KG1 (cell line): ENCODE measurements around the gene NME7.

Source experiments
- DNase-seq: peaks from one replicate; lab custom pipeline; 2025; lab: John Stamatoyannopoulos, UW

The NME7 gene

DNA sequence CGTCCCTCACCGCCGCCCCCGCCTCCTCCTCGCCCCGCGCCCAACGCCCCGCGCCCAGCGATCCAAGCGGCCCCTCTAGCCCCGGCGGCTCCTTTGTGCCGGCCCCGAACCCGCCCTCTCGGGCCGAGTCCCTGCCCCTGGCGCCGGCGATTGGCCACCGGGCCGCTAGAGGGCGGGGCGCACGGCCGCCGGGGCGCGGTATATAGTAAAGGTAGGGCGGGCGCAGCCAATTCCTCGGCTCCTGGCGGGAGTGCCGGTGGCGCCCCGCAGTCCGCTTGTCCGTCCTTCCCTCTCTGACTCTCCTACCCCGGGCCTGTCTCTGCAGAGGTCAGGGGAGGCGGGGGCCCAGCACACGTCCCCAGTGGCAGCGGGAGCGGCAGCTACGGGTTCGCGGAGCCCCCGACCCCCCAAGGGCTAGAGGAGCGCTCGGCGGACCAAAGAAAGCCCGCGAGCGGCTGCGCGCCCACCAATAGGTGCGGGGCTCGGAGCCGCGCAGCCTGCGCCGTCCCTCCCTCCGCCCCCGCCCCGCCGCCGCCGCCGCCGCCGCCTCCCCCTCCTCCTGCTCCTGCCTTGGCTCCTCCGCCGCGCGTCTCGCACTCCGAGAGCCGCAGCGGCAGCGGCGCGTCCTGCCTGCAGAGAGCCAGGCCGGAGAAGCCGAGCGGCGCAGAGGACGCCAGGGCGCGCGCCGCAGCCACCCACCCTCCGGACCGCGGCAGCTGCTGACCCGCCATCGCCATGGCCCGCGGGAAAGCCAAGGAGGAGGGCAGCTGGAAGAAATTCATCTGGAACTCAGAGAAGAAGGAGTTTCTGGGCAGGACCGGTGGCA lies 261.3 kb downstream of the NME7 start, which contains the start of gene ATP1B1:
Gene ATP1B1, plus strand, starts transcription at position 596 of the 826 bp plus-strand sequence. Its CDS starts 140 bp downstream, at position 736.
- DNase-seq, result peak; percentile 43

DNA sequence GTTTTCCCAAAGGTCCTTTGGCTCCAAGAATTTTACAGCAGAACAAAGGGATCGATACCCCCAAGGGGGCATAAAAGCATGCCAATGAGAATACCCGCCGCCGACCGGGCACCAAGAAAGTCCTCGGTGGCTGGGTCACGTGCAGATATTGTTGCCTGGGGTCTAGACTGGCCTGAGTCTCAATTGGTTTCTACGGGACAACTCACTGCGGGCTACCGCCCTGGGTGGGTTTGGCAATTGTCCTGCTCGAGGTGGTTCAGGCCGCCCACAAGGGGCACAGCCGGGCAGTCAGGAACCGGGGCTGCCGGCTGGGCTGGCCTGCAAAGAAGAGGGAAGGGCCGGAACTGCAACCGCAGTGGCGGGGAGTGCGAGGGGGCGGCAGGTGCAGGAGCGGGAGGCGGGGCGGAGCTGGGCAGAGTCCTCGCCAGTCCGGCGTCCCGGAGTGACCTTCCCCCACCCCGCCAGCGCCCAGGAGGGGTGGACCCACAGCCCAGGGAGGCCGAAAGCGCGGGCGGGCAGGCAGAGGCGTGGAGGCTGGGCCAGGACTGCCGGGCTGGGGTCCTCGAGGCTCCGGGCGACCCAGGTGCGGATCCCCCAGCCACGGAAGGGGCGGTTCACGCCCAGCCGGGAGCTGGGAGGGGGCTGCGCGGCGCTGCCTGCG lies 262.0 kb downstream of the NME7 start:
- no peak for DNase-seq

DNA sequence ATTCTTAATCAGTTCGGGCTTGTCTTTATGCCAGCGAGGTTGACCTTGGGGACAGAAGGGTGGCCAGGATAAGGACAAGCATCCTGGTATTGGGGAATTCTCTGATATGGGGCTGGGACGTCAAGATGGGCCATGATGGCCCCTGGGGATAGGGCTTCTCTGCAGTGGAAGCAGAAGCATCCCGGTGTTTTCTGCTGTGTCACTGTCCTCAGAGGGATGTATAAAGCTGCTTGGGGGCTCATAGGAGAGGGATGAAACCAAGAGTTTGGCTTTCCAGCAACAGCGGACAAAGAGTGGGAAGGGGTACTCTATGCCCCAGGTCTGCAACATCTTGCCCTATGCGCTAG lies 262.5 kb downstream of the NME7 start:
- no peak for DNase-seq

DNA sequence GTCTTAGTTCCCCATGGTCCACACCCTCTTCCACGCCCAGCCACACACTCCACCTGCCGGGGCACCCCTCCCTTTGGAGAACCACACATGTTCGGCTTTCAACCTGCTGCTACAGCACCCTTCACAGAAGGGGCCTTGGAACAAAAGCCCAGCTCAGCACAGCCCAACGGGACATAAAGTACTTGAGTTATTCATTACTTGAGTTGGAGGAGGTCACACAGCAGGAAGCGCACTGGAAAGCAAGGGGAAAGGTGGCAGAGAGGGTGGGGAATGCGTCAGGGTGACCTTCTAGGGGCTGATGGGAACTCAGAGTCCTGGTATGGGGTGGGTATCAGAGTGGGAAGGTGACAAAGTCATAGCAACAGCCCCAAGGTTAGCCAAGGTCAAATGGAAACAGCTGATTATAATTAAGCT lies 264.1 kb downstream of the NME7 start:
- no peak for DNase-seq

DNA sequence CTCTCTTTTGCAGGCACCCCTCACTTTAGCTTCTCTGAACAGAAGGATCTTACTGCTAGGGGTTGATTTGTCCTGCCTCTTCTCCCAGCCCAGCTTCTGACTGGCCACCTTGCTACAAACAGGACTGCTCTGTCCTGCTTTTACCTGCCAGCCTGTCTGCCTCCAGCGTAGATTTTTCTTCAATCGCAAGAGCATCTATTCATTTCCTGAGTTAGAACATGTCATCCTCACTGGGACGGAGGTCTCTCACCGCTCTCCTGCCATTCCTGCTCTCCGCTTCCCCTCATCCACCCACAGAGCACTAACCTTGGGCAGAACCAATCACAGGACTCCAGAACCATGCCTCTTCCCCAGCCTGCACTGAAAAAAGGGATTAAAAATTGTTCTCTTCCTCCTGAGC lies 264.6 kb downstream of the NME7 start:
- DNase-seq, result no peak

DNA sequence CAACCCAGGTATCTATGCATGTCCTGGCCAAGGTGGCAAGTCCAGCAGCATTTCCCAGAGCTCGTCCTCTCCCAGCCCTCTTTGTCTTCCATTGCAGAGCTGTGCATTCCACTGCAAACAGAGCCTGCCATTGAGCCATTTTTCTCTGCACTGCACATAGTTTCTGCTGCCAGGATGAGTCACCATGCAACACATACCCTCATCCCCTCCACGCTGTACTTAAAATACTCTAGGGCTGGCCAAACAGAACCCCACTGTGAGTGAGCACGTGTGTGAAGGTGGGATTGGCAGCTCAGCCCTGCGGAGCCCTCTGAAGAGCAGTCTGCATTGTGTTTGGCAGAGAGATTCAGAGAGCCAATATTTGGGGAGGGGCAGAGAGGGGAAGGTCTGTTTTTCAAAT lies 265.0 kb downstream of the NME7 start:
- DNase-seq, result no peak

DNA sequence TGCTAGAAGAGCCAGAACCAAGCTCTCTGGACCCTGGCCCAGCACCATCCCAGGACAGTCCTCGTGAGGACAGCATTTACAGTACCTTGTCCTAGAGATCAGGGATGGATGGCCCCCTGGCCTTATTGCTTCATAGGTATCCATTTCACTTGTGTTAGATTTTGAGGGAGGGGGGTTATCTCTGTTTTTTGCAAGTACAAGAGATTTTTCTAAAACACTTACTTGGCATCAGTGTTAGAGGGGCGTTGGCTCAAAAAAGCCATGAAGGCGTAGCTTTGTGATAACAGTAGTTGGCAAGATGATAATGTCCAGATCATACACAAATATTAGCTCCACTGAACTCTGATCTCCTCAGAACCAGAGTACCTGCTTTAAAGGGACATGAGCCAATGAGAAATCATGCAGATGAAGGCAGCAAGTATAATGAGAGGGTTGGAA lies 266.9 kb downstream of the NME7 start:
- no peak for DNase-seq

DNA sequence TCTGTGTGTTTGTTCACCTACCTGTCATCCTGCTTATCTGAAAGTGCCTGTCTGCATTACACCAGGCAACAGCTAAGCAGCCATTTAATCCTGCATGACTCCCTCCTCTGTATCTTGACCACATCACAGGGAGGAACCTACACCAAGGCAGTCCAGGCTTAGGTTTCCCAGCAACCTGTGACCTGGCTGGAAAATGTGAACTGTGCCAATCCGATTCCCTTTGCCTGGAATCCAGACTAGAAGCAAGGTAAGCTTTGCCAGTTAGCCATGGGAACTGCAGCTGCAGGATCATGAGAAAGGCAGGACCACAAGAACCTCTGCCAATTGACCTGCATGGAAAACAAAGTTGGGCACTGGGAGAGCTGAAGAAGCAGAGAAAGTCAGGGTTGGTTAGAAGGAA lies 267.4 kb downstream of the NME7 start:
- no peak for DNase-seq

DNA sequence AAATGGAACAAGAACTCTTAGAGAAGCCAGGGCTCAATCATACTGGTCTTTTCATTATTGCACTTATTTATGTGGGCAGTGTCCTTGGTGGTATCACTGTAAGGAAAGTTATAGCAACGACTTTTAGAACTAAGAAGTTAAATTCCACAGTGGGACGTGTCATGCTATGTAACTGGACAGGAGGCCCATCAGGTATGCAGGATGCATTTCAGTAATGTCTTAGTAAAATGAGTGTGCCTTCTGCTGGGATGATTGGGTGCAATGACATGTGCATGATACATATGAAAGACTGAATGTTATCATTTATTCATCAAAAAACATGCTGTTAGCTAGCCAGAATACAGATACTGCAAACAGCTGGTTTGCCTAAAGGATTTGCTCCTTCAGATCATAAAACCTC lies 268.0 kb downstream of the NME7 start:
- DNase-seq, result no peak

DNA sequence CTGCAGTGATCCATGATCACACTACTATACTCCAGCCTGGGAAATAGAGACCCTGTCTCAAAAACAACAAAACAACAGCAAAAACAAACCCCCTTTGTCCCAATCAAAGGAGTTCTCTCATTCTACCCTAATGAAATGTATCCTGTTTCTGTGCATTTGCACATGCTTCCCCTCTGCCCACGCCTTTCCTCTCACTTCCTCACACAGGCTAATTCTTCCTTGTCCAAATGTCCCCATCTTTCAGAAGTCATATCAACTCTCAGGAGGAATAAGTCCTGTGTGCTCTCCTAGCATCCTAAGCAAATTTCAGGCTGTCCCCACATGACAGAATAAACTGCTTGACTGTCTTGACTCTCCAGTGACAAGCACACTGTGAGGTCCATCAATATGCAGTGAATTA lies 269.2 kb downstream of the NME7 start:
- DNase-seq, result no peak

DNA sequence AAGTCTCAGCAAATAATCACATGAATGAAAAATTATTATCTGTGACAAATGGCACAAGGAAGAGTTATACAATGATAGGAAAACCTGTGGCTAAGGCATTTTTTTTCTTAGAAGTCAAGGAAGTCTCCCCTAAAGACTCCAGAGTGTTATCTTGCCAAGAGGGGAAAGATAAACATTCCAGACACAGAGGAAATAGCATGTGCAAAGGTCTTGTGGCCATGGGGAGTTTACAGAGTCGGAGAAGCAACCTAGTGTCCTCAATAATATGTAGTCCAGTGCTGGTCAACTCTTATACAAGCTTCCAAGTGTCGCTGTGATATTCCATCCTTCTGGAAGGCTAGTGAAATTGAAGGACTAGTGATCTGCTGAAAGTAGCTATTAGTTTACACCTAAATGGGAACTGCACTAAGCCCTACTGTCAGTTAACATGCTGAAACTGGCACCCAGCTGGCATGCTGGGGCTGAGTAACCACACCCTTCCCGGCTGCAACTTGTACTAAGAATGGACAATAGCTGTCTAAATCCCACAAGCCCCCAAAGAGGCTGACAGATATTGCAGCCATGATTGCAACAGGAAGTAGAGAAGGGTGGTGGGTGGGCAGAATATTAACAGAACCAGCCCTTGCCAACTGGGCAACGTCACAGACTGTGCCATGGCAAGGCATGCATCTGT lies 272.6 kb downstream of the NME7 start:
- DNase-seq, result no peak

DNA sequence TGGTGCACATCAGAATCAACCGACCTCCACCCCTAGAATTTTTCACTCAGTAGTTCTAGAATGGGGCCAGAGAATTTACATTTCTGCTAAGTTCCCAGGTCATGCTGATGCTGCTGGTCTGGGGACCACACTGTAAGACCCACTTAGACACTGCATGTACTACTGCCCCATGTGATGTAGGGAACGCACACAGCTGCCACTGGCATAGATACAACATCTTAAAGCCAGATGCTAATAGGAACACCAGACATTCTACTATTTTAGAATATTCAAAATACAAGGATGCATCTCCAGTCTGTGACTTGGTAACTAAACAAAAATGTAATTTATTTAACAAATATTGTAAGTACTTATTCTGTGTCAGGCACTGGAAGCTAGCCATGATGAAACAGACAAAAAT lies 275.2 kb downstream of the NME7 start:
- no peak for DNase-seq

DNA sequence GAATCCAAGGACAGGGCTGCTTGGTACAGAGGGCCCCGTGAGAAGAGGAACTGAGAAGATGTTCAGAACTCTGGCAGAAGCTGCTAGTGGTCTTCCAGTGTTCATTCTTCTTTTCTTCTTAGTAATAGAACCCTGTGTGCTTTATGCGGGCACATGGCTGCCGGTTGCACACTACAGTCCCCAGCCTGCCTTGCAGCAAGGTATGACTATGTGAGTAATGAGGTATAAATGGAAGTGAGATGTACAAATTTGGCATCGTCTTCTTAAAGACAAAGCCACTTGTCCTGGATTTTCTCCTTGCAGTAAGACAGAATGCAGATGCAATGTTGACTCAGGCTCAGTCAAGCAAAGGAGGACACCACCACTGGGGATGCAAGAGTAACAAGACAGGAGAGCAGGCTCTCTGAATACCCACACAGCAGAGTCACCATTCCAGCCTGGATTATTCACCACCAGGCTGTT lies 276.1 kb downstream of the NME7 start:
- no peak for DNase-seq

DNA sequence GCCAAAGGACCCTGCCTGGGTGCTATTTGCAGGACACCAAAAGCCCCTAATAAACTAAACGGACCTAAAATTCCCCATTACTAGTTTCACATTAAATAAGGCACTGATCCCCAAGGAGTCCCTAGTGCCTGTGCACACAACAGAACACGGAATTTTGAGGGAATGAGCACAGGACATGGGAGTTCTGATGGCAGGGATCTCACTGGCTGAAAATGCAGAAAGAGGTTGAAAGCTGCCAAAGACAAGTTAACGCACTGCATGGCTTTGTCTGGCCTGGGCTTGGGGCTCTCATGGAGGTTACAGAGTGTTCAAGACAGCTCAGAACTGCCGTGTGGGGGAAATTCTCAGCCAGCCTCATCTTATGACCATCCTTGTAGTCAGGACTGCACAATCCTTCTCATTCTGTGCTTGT lies 276.7 kb downstream of the NME7 start:
- no peak for DNase-seq

DNA sequence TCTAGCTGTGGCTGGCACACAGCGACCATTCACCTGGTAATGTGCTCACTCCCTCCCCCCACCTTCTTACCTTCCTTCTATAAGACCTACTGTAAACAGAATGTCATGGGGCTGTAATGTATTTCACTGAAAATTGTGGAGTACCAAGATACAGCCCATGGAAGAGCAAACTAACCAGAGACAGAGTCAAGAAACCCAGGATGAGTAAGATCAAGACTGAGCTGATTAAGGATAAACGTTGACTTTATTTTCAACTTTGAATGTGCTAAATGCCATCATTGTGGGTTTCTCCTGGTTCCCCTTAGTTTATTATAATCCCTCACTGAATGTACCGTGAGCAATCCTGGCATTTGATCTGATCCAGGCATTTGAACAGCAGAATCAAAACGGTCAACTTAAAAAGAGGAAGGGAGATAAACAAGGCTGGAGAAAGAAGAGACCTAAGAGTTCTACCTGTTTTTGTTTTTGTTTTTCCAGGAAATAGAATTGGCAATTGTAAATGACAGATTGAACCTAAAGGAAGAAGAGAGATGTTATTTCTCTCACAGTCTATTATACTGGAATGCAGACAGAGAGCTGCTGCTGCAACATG lies 277.2 kb downstream of the NME7 start:
- DNase-seq, result no peak

DNA sequence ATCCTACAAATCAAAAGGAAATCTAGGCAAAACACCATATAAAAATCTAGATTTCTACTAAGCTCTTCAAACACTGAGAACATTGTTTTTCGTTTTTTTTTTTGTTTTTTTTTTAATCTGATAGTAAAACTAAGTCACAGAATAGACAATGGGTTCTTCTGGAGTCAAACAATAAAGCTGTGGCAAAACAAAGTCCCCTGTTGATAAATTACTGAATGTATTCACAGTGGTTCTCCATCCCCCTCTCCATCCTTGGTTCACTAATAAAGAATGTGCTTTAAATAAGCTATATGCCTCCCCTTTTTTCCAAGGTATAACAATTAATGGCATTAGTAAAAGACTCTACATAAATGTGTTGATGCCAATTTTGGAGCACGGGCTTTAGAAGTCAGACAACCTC lies 277.8 kb downstream of the NME7 start:
- no peak for DNase-seq

DNA sequence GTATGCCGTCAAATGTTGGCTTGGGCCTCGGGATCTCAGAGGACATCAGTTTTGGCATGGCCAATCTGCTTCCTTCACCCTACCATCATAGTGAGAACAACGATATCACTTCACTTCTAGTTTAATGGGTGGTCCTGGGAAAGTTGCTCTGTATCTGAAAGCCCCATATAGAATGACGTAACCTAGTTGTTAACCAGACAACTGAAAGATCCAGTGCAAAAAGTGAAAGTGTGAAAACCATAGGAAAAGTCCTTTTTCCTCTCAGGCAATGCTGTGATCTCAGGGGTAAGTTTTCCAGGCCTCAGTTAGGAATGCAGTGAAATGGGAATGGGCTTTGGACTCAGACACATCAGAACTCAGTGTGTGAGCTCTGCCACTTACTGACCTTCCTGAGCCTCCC lies 279.7 kb downstream of the NME7 start:
- no peak for DNase-seq

DNA sequence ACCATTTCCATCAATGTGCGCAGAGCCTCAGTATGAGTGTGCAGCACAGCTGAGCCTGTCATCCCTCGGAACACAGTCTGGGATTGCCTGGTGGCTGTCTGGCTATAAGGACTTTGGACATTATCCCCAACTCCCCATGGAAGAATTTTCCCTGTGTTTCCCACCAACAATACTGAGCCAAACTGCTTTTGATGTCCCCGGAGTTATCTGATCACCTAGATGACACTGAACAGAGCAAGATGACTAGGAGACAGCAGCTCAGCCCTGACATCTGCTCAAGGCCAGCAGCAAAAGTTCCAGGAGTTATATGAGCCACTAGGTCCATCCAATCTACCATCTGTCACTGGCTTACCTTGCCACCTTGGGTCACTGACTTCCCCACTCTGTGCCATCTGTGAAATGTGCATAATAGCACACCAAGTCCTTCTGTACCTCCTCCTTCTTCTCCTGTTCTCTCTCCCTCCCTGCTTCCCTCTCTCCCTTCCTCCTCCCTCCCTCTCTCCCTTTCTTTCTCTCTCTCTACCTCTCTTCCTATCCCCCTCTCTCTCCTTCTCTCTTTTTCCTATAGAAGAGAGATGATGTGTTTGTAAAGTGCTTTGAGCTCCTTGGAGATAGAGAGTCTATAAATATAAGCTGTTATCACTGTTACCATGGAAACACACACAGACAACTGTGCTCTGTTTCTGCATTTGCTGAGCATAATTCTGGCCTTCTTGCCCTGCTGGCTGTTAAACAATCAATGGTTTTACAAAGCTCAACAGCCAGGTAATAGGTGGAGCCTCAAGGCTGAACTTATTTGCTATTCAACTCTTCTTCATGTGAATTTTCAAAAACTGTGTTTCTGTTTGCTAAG lies 280.8 kb downstream of the NME7 start:
- no peak for DNase-seq

DNA sequence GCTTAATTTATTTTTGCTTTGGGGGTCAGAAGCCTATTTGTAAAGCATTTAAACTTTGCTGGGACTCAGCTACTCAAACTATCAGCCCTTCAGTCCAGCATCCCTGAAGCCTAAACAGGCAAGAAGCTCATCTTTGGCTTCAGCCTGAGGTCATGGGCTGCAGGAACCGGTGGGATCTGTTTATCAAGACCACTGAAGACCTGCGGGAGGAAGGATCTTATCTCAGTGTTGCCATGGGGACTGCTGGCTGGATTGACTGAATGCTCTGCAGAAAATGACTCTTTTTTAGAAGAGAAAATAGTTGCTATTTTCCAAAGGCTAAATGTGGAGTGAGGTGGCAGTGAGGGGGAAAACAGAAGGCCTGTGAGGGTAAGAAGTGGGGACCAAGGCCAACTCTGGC lies 281.7 kb downstream of the NME7 start:
- no peak for DNase-seq
